8988T (cell line): Measurements from ENCODE around the gene SPRR1A.

Experiments
- DNase-seq: peaks from one replicate; pipeline ENCODE4 v3.0.0; 2011

The SPRR1A gene

GRCh38 chr1:153032677-153033308 lies 48.9 kb downstream of the SPRR1A start:
- no peak for DNase-seq

GRCh38 chr1:153035211-153035610 lies 51.3 kb downstream of the SPRR1A start:
- DNase-seq = no peak
